ENCODE data around the gene LRRTM4.

DNA sequence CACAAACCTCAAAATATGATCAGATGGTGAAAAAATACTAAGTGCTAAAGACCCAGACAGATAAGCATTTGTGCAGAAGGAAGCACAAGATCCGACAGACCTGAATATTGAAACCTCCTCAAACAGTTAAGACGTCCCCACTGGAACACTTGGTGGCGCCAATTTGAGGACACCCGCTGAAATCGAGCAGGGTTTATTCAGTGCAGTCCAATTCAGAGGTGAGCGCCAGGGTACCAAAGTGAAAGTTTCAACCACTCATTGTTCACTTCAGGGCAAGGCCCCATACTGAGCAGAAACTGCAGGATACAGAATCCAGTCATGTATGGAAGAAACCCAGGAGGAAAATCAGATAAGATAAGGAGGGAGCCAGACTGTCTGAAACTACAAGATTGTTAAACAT is 417.6 kb downstream of the LRRTM4 start:
- TF ChIP-seq, protein P1, sequence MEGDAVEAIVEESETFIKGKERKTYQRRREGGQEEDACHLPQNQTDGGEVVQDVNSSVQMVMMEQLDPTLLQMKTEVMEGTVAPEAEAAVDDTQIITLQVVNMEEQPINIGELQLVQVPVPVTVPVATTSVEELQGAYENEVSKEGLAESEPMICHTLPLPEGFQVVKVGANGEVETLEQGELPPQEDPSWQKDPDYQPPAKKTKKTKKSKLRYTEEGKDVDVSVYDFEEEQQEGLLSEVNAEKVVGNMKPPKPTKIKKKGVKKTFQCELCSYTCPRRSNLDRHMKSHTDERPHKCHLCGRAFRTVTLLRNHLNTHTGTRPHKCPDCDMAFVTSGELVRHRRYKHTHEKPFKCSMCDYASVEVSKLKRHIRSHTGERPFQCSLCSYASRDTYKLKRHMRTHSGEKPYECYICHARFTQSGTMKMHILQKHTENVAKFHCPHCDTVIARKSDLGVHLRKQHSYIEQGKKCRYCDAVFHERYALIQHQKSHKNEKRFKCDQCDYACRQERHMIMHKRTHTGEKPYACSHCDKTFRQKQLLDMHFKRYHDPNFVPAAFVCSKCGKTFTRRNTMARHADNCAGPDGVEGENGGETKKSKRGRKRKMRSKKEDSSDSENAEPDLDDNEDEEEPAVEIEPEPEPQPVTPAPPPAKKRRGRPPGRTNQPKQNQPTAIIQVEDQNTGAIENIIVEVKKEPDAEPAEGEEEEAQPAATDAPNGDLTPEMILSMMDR (IDR thresholded peaks at IDR 0.05; ENCODE audit: poor library complexity, severe bottlenecking), result no peak
- TF ChIP-seq EP300 (conservative IDR thresholded peaks at IDR 0.05; ENCODE audit: poor library complexity, severe bottlenecking) (no peak), POLR2AphosphoS5 (IDR thresholded peaks at IDR 0.05) (no peak), EZH2 (IDR thresholded peaks at IDR 0.05; ENCODE audit: borderline replicate concordance, insufficient read depth, low read length, poor library complexity, severe bottlenecking) (no peak), SMC3 (conservative IDR thresholded peaks at IDR 0.05; ENCODE audit: poor library complexity) (no peak), TAF1 (IDR thresholded peaks at IDR 0.05; ENCODE audit: low read depth) (no peak)
